ENCODE measurements around the gene CRYBG1.

DNA sequence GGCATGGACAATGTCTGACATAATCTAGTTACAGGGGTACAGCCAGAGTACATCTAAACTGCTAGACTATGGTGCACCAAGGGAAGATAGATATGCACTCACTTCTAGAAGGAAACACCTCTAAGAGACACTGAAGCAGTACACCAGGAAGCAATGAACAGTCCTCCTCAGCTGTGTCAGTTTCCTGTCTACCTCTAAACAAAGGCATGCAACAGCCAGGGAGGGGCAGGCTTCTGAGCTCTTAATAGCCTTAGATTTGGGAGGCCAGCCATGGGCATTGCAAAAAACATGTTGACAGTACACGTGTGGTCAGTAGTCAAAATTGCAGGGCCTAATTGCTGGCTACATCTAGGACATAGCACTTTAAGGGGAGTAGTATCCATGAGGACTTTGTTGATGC, 21.4 kb downstream of the CRYBG1 start:
- TF ChIP-seq, protein P1, sequence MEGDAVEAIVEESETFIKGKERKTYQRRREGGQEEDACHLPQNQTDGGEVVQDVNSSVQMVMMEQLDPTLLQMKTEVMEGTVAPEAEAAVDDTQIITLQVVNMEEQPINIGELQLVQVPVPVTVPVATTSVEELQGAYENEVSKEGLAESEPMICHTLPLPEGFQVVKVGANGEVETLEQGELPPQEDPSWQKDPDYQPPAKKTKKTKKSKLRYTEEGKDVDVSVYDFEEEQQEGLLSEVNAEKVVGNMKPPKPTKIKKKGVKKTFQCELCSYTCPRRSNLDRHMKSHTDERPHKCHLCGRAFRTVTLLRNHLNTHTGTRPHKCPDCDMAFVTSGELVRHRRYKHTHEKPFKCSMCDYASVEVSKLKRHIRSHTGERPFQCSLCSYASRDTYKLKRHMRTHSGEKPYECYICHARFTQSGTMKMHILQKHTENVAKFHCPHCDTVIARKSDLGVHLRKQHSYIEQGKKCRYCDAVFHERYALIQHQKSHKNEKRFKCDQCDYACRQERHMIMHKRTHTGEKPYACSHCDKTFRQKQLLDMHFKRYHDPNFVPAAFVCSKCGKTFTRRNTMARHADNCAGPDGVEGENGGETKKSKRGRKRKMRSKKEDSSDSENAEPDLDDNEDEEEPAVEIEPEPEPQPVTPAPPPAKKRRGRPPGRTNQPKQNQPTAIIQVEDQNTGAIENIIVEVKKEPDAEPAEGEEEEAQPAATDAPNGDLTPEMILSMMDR (conservative IDR thresholded peaks at IDR 0.05; ENCODE audit: low read depth, low read length): no peak
- TF ChIP-seq EZH2phosphoT487 (IDR thresholded peaks at IDR 0.05; ENCODE audit: borderline replicate concordance, low read length) (no peak), EZH2 (IDR thresholded peaks at IDR 0.05; ENCODE audit: low read length, unreplicated experiment) (no peak)

All from PC-3 (cell line).